ENCODE data around the gene TUBB6. TPM values are rescaled to one million over a fixed set of nuclear protein-coding genes. Genes with fewer than 3 reads are reported as not detected.

TUBB6 gene
- total RNA-seq, 1 donor from 2014 or later: 35.6 TPM

DNA sequence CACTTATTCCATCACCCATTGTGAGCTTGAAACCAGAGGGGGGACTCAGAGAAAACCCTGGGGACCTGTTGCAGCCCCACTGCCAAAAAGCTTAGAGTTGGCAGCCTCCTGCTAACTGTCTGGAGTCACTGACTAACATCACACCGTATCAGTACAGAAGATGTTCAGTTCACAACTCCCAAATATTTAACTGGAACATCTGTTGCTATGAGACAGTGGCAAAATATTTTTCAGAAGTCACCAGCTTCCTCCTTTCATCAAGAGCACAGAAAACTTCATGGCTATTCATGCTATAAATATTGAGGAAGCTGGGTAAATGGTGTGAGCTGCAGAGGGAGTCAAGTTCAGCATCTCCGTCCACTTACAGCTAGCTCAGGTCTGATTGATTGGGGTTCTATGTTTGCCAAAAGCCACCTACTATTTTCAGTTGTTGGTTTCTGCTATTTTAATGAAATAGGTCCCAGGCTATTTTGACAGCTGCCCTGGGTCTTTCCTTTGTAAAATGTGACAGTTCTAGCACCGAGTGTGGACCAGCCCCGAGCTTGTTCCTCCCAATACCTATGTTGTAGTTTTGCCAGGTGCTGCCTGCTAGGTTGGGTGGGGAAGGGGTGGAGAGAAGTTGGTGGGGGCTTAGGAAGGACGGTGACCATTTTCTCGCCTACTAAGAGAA is 9.8 kb downstream of the TUBB6 start:
- Mint-ChIP-seq H3K4me3 (ENCODE audit: unreplicated experiment) (no peak overlapping the region), H3K9me3 (ENCODE audit: unreplicated experiment) (peaks cover 4% of the 10 kb centered on the region), H3K4me1 (ENCODE audit: low read depth, unreplicated experiment) (peaks cover 35% of the 10 kb centered on the region), H3K36me3 (ENCODE audit: unreplicated experiment) (no peaks in the 10 kb centered on the region), H3K27me3 (ENCODE audit: unreplicated experiment) (no peaks in the 10 kb centered on the region), H3K27ac (ENCODE audit: unreplicated experiment) (peak overlapping the region; percentile 55)
- DNase-seq: no peak
- TF ChIP-seq, protein P1, sequence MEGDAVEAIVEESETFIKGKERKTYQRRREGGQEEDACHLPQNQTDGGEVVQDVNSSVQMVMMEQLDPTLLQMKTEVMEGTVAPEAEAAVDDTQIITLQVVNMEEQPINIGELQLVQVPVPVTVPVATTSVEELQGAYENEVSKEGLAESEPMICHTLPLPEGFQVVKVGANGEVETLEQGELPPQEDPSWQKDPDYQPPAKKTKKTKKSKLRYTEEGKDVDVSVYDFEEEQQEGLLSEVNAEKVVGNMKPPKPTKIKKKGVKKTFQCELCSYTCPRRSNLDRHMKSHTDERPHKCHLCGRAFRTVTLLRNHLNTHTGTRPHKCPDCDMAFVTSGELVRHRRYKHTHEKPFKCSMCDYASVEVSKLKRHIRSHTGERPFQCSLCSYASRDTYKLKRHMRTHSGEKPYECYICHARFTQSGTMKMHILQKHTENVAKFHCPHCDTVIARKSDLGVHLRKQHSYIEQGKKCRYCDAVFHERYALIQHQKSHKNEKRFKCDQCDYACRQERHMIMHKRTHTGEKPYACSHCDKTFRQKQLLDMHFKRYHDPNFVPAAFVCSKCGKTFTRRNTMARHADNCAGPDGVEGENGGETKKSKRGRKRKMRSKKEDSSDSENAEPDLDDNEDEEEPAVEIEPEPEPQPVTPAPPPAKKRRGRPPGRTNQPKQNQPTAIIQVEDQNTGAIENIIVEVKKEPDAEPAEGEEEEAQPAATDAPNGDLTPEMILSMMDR (IDR thresholded peaks at IDR 0.05; ENCODE audit: partially characterized antibody, unreplicated experiment): no peak

DNA sequence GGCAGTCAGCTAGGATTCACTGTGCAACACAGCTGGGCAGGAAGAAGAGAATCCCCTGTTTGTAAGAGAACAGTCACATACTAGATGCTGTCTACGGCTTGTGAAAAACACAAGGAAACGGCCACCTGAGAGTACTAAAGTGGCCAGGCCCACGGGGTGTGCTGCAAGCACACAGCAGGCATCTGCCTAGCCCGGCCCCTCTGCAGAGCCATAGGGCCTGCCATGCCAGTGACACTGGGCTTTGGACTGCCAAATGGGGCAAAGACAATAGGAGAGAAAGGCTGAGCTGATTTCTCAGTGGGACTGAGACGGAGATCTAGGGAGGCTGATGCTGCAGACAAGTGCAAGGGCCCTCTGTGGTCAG is 10.3 kb downstream of the TUBB6 start:
- peak overlapping the region; percentile 55 for H3K27ac Mint-ChIP-seq (ENCODE audit: unreplicated experiment)
- H3K36me3 Mint-ChIP-seq (ENCODE audit: unreplicated experiment): no peaks in the 10 kb centered on the region
- peaks cover 3% of the 10 kb centered on the region for H3K9me3 Mint-ChIP-seq (ENCODE audit: unreplicated experiment)
- TF ChIP-seq, protein P1 (IDR thresholded peaks at IDR 0.05; ENCODE audit: partially characterized antibody, unreplicated experiment): no peak
- H3K27me3 Mint-ChIP-seq (ENCODE audit: unreplicated experiment): no peaks in the 10 kb centered on the region
- DNase-seq: no peak
- peaks cover 32% of the 10 kb centered on the region for H3K4me1 Mint-ChIP-seq (ENCODE audit: low read depth, unreplicated experiment)
- H3K4me3 Mint-ChIP-seq (ENCODE audit: unreplicated experiment): no peak overlapping the region

- no peaks in the 10 kb centered on the region for H3K27me3 Mint-ChIP-seq (ENCODE audit: unreplicated experiment)
- no peak overlapping the region for H3K4me3 Mint-ChIP-seq (ENCODE audit: unreplicated experiment)
- H3K27ac Mint-ChIP-seq (ENCODE audit: unreplicated experiment): no peak overlapping the region
- TF ChIP-seq, protein P1 (IDR thresholded peaks at IDR 0.05; ENCODE audit: partially characterized antibody, unreplicated experiment): no peak
- H3K9me3 Mint-ChIP-seq (ENCODE audit: unreplicated experiment): no peaks in the 10 kb centered on the region
- no peaks in the 10 kb centered on the region for H3K36me3 Mint-ChIP-seq (ENCODE audit: unreplicated experiment)
- H3K4me1 Mint-ChIP-seq (ENCODE audit: low read depth, unreplicated experiment): peaks cover 27% of the 10 kb centered on the region
- no peak for DNase-seq
These were observed 10.8 kb downstream of the TUBB6 start for GRCh38 chr18:12318857-12319256.

GRCh38 chr18:12321333-12321732 is 13.3 kb downstream of the TUBB6 start:
- no peak overlapping the region for H3K27ac Mint-ChIP-seq (ENCODE audit: unreplicated experiment)
- TF ChIP-seq, protein P1 (IDR thresholded peaks at IDR 0.05; ENCODE audit: partially characterized antibody, unreplicated experiment): no peak
- peaks cover 1% of the 10 kb centered on the region for H3K27me3 Mint-ChIP-seq (ENCODE audit: unreplicated experiment)
- peaks cover 2% of the 10 kb centered on the region for H3K36me3 Mint-ChIP-seq (ENCODE audit: unreplicated experiment)
- H3K4me1 Mint-ChIP-seq (ENCODE audit: low read depth, unreplicated experiment): peaks cover 12% of the 10 kb centered on the region
- H3K9me3 Mint-ChIP-seq (ENCODE audit: unreplicated experiment): peaks cover 2% of the 10 kb centered on the region
- H3K4me3 Mint-ChIP-seq (ENCODE audit: unreplicated experiment): no peak overlapping the region
- DNase-seq: no peak

DNA sequence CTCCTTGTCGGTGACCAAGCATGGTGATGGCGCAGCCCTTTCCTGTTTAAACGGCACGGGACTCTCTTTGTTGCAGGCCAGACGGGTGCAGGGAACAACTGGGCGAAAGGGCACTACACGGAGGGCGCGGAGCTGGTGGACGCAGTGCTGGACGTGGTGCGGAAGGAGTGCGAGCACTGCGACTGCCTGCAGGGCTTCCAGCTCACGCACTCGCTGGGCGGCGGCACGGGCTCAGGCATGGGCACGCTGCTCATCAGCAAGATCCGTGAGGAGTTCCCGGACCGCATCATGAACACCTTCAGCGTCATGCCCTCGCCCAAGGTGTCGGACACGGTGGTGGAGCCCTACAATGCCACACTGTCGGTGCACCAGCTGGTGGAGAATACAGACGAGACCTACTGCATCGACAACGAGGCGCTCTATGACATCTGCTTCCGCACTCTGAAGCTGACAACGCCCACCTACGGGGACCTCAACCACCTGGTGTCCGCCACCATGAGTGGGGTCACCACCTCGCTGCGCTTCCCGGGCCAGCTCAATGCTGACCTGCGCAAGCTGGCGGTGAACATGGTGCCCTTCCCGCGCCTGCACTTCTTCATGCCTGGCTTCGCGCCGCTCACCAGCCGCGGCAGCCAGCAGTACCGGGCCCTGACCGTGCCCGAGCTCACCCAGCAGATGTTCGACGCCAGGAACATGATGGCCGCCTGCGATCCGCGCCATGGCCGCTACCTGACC is 17.1 kb downstream of the TUBB6 start:
- Mint-ChIP-seq H3K36me3 (ENCODE audit: unreplicated experiment) (peaks cover 4% of the 10 kb centered on the region), H3K27me3 (ENCODE audit: unreplicated experiment) (peaks cover 2% of the 10 kb centered on the region), H3K9me3 (ENCODE audit: unreplicated experiment) (peaks cover 6% of the 10 kb centered on the region), H3K4me1 (ENCODE audit: low read depth, unreplicated experiment) (peaks cover 12% of the 10 kb centered on the region), H3K27ac (ENCODE audit: unreplicated experiment) (no peak overlapping the region), H3K4me3 (ENCODE audit: unreplicated experiment) (no peak overlapping the region)
- TF ChIP-seq, protein P1 (IDR thresholded peaks at IDR 0.05; ENCODE audit: partially characterized antibody, unreplicated experiment): no peak
- no peak for DNase-seq
